Muscle layer of colon (tissue), 2 donors: ENCODE data around the gene ERF.

Experiments used
- H3K27ac ChIP-seq: one replicate; pipeline ENCODE4 v1.7.0; 2013; ENCODE audit warnings: low read depth, mild to moderate bottlenecking, low read length, moderate library complexity
- H3K27me3 ChIP-seq, 2 donors: one replicate each; pipeline ENCODE4 v1.7.0; 2013; ENCODE audit warnings: low read length in 2 of 2, mild to moderate bottlenecking in 2 of 2; ENCODE audit not compliant: insufficient read depth in 2 of 2, control insufficient read depth in 1 of 2
- H3K36me3 ChIP-seq: one replicate; pipeline ENCODE4 v1.7.0; 2013; ENCODE audit warnings: mild to moderate bottlenecking, low read length; ENCODE audit not compliant: insufficient read depth
- H3K4me1 ChIP-seq: one replicate; pipeline ENCODE4 v1.7.0; 2013; ENCODE audit warnings: mild to moderate bottlenecking, low read length; ENCODE audit not compliant: insufficient read depth
- H3K4me3 ChIP-seq, 2 donors: one replicate each; pipeline ENCODE4 v1.7.0; 2013; ENCODE audit warnings: low read length in 2 of 2, low read depth in 1 of 2, mild to moderate bottlenecking in 1 of 2, moderate library complexity in 1 of 2
- H3K9ac ChIP-seq: one replicate; pipeline ENCODE4 v1.7.0; 2013; ENCODE audit warnings: low read length
- H3K9me3 ChIP-seq: one replicate; pipeline ENCODE4 v1.7.0; 2013; ENCODE audit warnings: mild to moderate bottlenecking, low read length
- donor health status: abdominal sarcoma.
- donor health status: Adenocarcinoma of cecum.

Gene ERF

GRCh38 chr19:42292042-42292960, 37.4 kb upstream of the ERF start:
- H3K36me3 ChIP-seq, result peaks cover 65% of the 10 kb centered on the region
- H3K4me3 ChIP-seq, result no peak overlapping the region
- no peak overlapping the region for H3K27ac ChIP-seq
- no peaks in the 10 kb centered on the region for H3K27me3 ChIP-seq
- no peaks in the 10 kb centered on the region for H3K9me3 ChIP-seq
- no peak overlapping the region for H3K9ac ChIP-seq
- no peaks in the 10 kb centered on the region for H3K4me1 ChIP-seq

GRCh38 chr19:42291435-42291810, 36.5 kb upstream of the ERF start:
- H3K4me3 ChIP-seq, result no peak overlapping the region
- H3K36me3 ChIP-seq, result peaks cover 69% of the 10 kb centered on the region
- H3K9ac ChIP-seq, result no peak overlapping the region
- no peaks in the 10 kb centered on the region for H3K27me3 ChIP-seq
- peaks cover 5% of the 10 kb centered on the region for H3K4me1 ChIP-seq
- no peak overlapping the region for H3K27ac ChIP-seq
- H3K9me3 ChIP-seq, result no peaks in the 10 kb centered on the region

- H3K36me3 ChIP-seq, result peaks cover 69% of the 10 kb centered on the region
- no peaks in the 10 kb centered on the region for H3K9me3 ChIP-seq
- no peaks in the 10 kb centered on the region for H3K27me3 ChIP-seq
- H3K9ac ChIP-seq, result no peak overlapping the region
- H3K4me3 ChIP-seq, result no peak overlapping the region
- peaks cover 12% of the 10 kb centered on the region for H3K4me1 ChIP-seq
- H3K27ac ChIP-seq, result no peak overlapping the region
Measured at GRCh38 chr19:42290523-42291434, 35.9 kb upstream of the ERF start.

- Histone ChIP-seq H3K27me3 (no peaks in the 10 kb centered on the region), H3K9me3 (no peaks in the 10 kb centered on the region), H3K27ac (no peak overlapping the region), H3K4me3 (no peak overlapping the region), H3K9ac (no peak overlapping the region), H3K36me3 (peaks cover 69% of the 10 kb centered on the region), H3K4me1 (peaks cover 18% of the 10 kb centered on the region)
Measured at GRCh38 chr19:42290136-42290522, 35.2 kb upstream of the ERF start.

GRCh38 chr19:42289556-42290041, 34.7 kb upstream of the ERF start:
- peaks cover 68% of the 10 kb centered on the region for H3K36me3 ChIP-seq
- peaks cover 23% of the 10 kb centered on the region for H3K4me1 ChIP-seq
- H3K27me3 ChIP-seq, result no peaks in the 10 kb centered on the region
- H3K9me3 ChIP-seq, result no peaks in the 10 kb centered on the region
- no peak overlapping the region for H3K4me3 ChIP-seq
- no peak overlapping the region for H3K27ac ChIP-seq
- no peak overlapping the region for H3K9ac ChIP-seq

- H3K4me1 ChIP-seq, result peaks cover 23% of the 10 kb centered on the region
- H3K4me3 ChIP-seq, result no peak overlapping the region
- no peak overlapping the region for H3K9ac ChIP-seq
- H3K36me3 ChIP-seq, result peaks cover 63% of the 10 kb centered on the region
- H3K27ac ChIP-seq, result no peak overlapping the region
- H3K27me3 ChIP-seq, result no peaks in the 10 kb centered on the region
- H3K9me3 ChIP-seq, result no peaks in the 10 kb centered on the region
Measured at GRCh38 chr19:42288881-42289555, 34.1 kb upstream of the ERF start.

- no peak overlapping the region for H3K9ac ChIP-seq
- peaks cover 62% of the 10 kb centered on the region for H3K36me3 ChIP-seq
- no peak overlapping the region for H3K27ac ChIP-seq
- peaks cover 24% of the 10 kb centered on the region for H3K4me1 ChIP-seq
- no peaks in the 10 kb centered on the region for H3K9me3 ChIP-seq
- no peak overlapping the region for H3K4me3 ChIP-seq
- H3K27me3 ChIP-seq, result no peaks in the 10 kb centered on the region
Measured at GRCh38 chr19:42288387-42288786, 33.5 kb upstream of the ERF start.

GRCh38 chr19:42287827-42288107, 32.8 kb upstream of the ERF start:
- Histone ChIP-seq H3K27me3 (no peaks in the 10 kb centered on the region), H3K4me3 (no peak overlapping the region), H3K9me3 (no peaks in the 10 kb centered on the region), H3K36me3 (peaks cover 55% of the 10 kb centered on the region), H3K9ac (no peak overlapping the region), H3K27ac (no peak overlapping the region), H3K4me1 (peaks cover 30% of the 10 kb centered on the region)

GRCh38 chr19:42287017-42287826, 32.3 kb upstream of the ERF start:
- Histone ChIP-seq H3K4me3 (no peak overlapping the region), H3K9me3 (no peaks in the 10 kb centered on the region), H3K27me3 (no peaks in the 10 kb centered on the region), H3K9ac (no peak overlapping the region), H3K27ac (no peak overlapping the region), H3K36me3 (peaks cover 51% of the 10 kb centered on the region), H3K4me1 (peaks cover 34% of the 10 kb centered on the region)

GRCh38 chr19:42286349-42287016, 31.6 kb upstream of the ERF start:
- peak overlapping the region; percentile 96 for H3K27ac ChIP-seq
- H3K27me3 ChIP-seq, result no peaks in the 10 kb centered on the region
- H3K9me3 ChIP-seq, result no peaks in the 10 kb centered on the region
- peaks cover 42% of the 10 kb centered on the region for H3K4me1 ChIP-seq
- peak overlapping the region in 1 of 2 donors; percentile 71 for H3K4me3 ChIP-seq
- no peak overlapping the region for H3K9ac ChIP-seq
- peaks cover 43% of the 10 kb centered on the region for H3K36me3 ChIP-seq
